ENCODE data around the gene ANLN. TPM values are rescaled to one million over a fixed set of nuclear protein-coding genes. Genes with fewer than 3 reads are reported as not detected.
"Not testable (repeated sequence)": the region's sequence is repeated elsewhere in the genome, so short reads cannot be mapped to it uniquely, and the experiment has no call there.

ANLN gene
- total and polyA plus RNA-seq, 3 donors from 2014 or later: 17.3 to 35.5 (median 17.6) TPM

- intact Hi-C loops (cut with DNase I; ENCODE audit: low total_unique reads): no loop called here
- no peaks in the 10 kb centered on the region for H3K36me3 ChIP-seq (ENCODE audit: low read depth, missing control alignments)
- no peak overlapping the region for H3K27ac ChIP-seq
- no peak for TF ChIP-seq POLR2A (IDR thresholded peaks at IDR 0.05)
- TF ChIP-seq, protein P1, sequence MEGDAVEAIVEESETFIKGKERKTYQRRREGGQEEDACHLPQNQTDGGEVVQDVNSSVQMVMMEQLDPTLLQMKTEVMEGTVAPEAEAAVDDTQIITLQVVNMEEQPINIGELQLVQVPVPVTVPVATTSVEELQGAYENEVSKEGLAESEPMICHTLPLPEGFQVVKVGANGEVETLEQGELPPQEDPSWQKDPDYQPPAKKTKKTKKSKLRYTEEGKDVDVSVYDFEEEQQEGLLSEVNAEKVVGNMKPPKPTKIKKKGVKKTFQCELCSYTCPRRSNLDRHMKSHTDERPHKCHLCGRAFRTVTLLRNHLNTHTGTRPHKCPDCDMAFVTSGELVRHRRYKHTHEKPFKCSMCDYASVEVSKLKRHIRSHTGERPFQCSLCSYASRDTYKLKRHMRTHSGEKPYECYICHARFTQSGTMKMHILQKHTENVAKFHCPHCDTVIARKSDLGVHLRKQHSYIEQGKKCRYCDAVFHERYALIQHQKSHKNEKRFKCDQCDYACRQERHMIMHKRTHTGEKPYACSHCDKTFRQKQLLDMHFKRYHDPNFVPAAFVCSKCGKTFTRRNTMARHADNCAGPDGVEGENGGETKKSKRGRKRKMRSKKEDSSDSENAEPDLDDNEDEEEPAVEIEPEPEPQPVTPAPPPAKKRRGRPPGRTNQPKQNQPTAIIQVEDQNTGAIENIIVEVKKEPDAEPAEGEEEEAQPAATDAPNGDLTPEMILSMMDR (IDR thresholded peaks at IDR 0.05): no peak
- H3K4me3 ChIP-seq: no peak overlapping the region
- WGBS, 2 donors: 88 to 89% methylated on average over 6 of the region's 6 CpGs
- H3K9me3 ChIP-seq: no peaks in the 10 kb centered on the region
- no peaks in the 10 kb centered on the region for H3K4me1 ChIP-seq
- DNase-seq: no peak
- H3K27me3 ChIP-seq: no peaks in the 10 kb centered on the region
Measured at GRCh38 chr7:36496576-36496975, 106.9 kb downstream of the ANLN start.

GRCh38 chr7:36497176-36497575 is 107.5 kb downstream of the ANLN start:
- intact Hi-C loops (cut with DNase I; ENCODE audit: low total_unique reads); H3K27ac ChIP-seq; H3K4me1 ChIP-seq; DNase-seq; H3K36me3 ChIP-seq (ENCODE audit: low read depth, missing control alignments); H3K9me3 ChIP-seq; H3K4me3 ChIP-seq; H3K27me3 ChIP-seq: not testable (repeated sequence)
- WGBS, 2 donors: 93 to 96% methylated on average over 6 of the region's 6 CpGs

GRCh38 chr7:36497775-36498174 is 108.1 kb downstream of the ANLN start:
- H3K9me3 ChIP-seq: no peaks in the 10 kb centered on the region
- DNase-seq: no peak
- H3K4me1 ChIP-seq: no peaks in the 10 kb centered on the region
- no peak overlapping the region for H3K4me3 ChIP-seq
- no peak overlapping the region for H3K27ac ChIP-seq
- intact Hi-C loops (cut with DNase I; ENCODE audit: low total_unique reads): no loop called here
- H3K27me3 ChIP-seq: no peaks in the 10 kb centered on the region
- WGBS, 2 donors: 32 to 35% methylated on average over 4 of the region's 4 CpGs
- H3K36me3 ChIP-seq (ENCODE audit: low read depth, missing control alignments): no peaks in the 10 kb centered on the region
- TF ChIP-seq, protein P1 (IDR thresholded peaks at IDR 0.05): no peak
- no peak for TF ChIP-seq POLR2A (IDR thresholded peaks at IDR 0.05)

Other genes starting within 250 kb of the ANLN start
- gene EEPD1, start 236.6 kb upstream of the ANLN start, total RNA-seq: 10 to 100 TPM; 10.2 to 10.9 TPM
- gene EEPD1, start 236.6 kb upstream of the ANLN start, polyA plus RNA-seq (ENCODE audit: insufficient read depth, low read depth, low replicate concordance): 11.8 TPM